ENCODE measurements around the gene UNC119.

- no peak for TF ChIP-seq CTCF (optimal IDR thresholded peaks at IDR 0.05 in 1 of 3, IDR thresholded peaks at IDR 0.05 in 1 of 3, conservative IDR thresholded peaks at IDR 0.05 in 1 of 3; ENCODE audit: extremely low read depth in 1 of 3, insufficient read depth in 2 of 3, low read length in 3 of 3)
- TF ChIP-seq EZH2 (IDR thresholded peaks at IDR 0.05; ENCODE audit: low read length) = no peak
Observed at GRCh38 chr17:28544402-28545140, 7.9 kb downstream of the UNC119 start.
